IMR-90 (cell line): ENCODE results near the gene CLOCK.
A peak's percentile ranks its signal among the peaks of the same experiment; 100 is the strongest.

ENCODE experiments used
- BHLHE40 ChIP-seq: fragments of 150-350 bp; IDR thresholded peaks from 2 replicates; pipeline ENCODE4 v1.6.1; 2016; ENCODE audit warnings: mild to moderate bottlenecking, low read depth, low read length
- CEBPB ChIP-seq: IDR thresholded peaks from 2 replicates; pipeline ENCODE4 v1.6.1; 2012; ENCODE audit warnings: low read depth, low read length, improper control_type of control experiment
- CHD1 ChIP-seq: IDR thresholded peaks from 2 replicates; pipeline ENCODE4 v1.6.1; 2012; ENCODE audit warnings: low read depth, low read length, improper control_type of control experiment
- CTCF ChIP-seq: conservative IDR thresholded peaks from 2 replicates; pipeline ENCODE4 v1.5.1; 2012; ENCODE audit warnings: mild to moderate bottlenecking, low read depth, low read length, improper control_type of control experiment
- FOS ChIP-seq: fragments of 150-350 bp; IDR thresholded peaks from 2 replicates; pipeline ENCODE4 v1.6.1; 2016; ENCODE audit warnings: low read depth, low read length
- MAFK ChIP-seq: IDR thresholded peaks from 2 replicates; pipeline ENCODE4 v1.6.1; 2012; ENCODE audit warnings: low read depth, low read length, improper control_type of control experiment
- MXI1 ChIP-seq: IDR thresholded peaks from 2 replicates; pipeline ENCODE4 v1.6.1; 2012; ENCODE audit warnings: low read depth, mild to moderate bottlenecking, low read length, moderate library complexity, borderline replicate concordance
- NFE2L2 ChIP-seq: fragments of 150-350 bp; IDR thresholded peaks from 2 replicates; pipeline ENCODE4 v1.6.1; 2016; ENCODE audit warnings: low read depth, mild to moderate bottlenecking, low read length
- POLR2A ChIP-seq: IDR thresholded peaks from 2 replicates; pipeline ENCODE4 v1.6.1; 2012; ENCODE audit warnings: mild to moderate bottlenecking, low read depth, low read length
- RAD21 ChIP-seq: IDR thresholded peaks from 2 replicates; pipeline ENCODE4 v1.6.1; 2012; ENCODE audit warnings: low read length, improper control_type of control experiment
- RCOR1 ChIP-seq: IDR thresholded peaks from 2 replicates; pipeline ENCODE4 v1.6.1; 2012; ENCODE audit warnings: mild to moderate bottlenecking, low read length, improper control_type of control experiment; ENCODE audit not compliant: insufficient replicate concordance
- RFX5 ChIP-seq: IDR thresholded peaks from 2 replicates; pipeline ENCODE4 v1.8.0; 2012; ENCODE audit warnings: low read depth, mild to moderate bottlenecking, low read length, moderate library complexity
- SMC3 ChIP-seq: fragments of 150-350 bp; IDR thresholded peaks from 2 replicates; pipeline ENCODE4 v1.6.1; 2016; ENCODE audit warnings: low read depth, mild to moderate bottlenecking, antibody characterized with exemption, low read length, moderate library complexity
- USF2 ChIP-seq: fragments of 150-350 bp; IDR thresholded peaks from 2 replicates; pipeline ENCODE4 v1.6.1; 2017; ENCODE audit warnings: mild to moderate bottlenecking, antibody characterized with exemption, low read length, low read depth

- TF ChIP-seq RCOR1 (no peak), CEBPB (peak; percentile 59; the same call in 1 of the 2 replicates), NFE2L2 (no peak), POLR2A (no peak), CTCF (no peak), RAD21 (no peak), FOS (no peak), SMC3 (no peak), RFX5 (no peak), MXI1 (no peak), USF2 (no peak), MAFK (no peak), CHD1 (no peak), BHLHE40 (no peak)
These were observed 2.9 kb downstream of the CLOCK start for GRCh38 chr4:55543858-55544257.
